Hair follicle dermal papilla cell (primary cell): Measurements from ENCODE around the gene PKIB. TPM values are rescaled to one million over a fixed set of nuclear protein-coding genes. Genes with fewer than 3 reads are reported as not detected.

Experiments used
- small RNA-seq: library from RNA; depleted of rRNA; stranded (forward); fragments of <200 nt; gene quantifications from one replicate; pipeline ENCODE3, GENCODE V24; 2012
- total RNA-seq: library from RNA; depleted of rRNA; stranded (reverse); fragments of >200 nt; gene quantifications from 2 replicates; pipeline ENCODE4 v1.2.3, GENCODE V29; 2012

Gene PKIB, protein sequence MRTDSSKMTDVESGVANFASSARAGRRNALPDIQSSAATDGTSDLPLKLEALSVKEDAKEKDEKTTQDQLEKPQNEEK
- 0.12 and 0.16 TPM in 2 replicates for total RNA-seq

DNA sequence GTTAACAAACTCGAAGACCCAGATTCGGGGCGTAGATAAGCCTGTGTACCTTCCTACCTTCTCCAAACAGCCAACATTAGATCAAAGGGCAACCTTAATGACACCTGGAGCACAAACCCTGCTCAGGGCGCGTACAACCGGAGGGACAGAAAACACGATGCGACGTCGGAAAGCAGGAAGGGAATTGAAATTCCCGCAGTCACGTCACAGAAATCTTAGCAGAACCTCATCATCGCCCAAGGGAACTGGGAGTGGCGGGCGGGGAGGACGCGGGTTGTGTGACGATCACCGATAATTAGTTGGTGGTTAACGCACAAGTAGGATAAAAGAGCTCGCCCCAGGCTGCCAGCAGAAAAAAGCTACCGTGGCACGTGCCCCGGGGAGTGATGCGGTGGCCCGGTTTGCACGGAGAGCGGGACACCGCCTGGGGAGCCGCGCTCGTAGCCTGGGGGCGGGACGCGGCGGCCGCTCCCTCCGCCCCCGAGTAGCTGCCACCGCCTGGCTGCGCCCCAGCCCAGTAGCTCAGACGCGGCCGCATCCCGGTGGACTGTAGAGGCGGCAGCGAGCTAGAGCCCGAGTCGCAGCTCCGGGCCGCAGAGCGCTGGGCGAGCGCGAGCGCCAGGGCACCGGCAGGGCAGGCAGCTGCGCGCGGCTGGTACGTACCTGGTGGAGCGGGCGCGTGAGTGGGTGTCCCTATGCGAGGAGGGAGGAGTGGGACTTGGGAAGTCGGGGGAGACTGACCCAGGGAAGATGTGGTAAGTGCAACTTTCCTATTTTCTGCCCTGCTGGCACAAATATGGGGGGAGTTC is at the start of gene PKIB:
Gene PKIB, plus strand, starts transcription at position 525 of the 809 bp plus-strand sequence. CDS start 107,390 bp downstream, outside the sequence.

Small RNA genes lying within 50 kb of the gene (small RNA-seq; reads per million reads assigned to genes)
- 0.33 reads per million for gene RN7SL564P

Other genes starting within 250 kb of the PKIB start
- 19.7 and 22.7 TPM in 2 replicates for gene HSF2, start 210.8 kb upstream of the PKIB start, total RNA-seq
- 267 and 273 TPM in 2 replicates for gene SERINC1, start 138.6 kb upstream of the PKIB start, total RNA-seq
- not detected in 2 replicates for gene FABP7, start 169.3 kb downstream of the PKIB start, total RNA-seq
- gene SMPDL3A, start 178.9 kb downstream of the PKIB start, total RNA-seq = 10.2 and 12.2 TPM in 2 replicates